GM12801 (cell line): Measurements from ENCODE around the gene ARHGAP23.

Source experiments
- CTCF ChIP-seq: IDR thresholded peaks from one replicate; pipeline ENCODE4 v1.5.1; 2011; ENCODE audit warnings: control low read depth; ENCODE audit not compliant: insufficient read length; ENCODE audit errors: extremely low read depth

The ARHGAP23 gene

DNA sequence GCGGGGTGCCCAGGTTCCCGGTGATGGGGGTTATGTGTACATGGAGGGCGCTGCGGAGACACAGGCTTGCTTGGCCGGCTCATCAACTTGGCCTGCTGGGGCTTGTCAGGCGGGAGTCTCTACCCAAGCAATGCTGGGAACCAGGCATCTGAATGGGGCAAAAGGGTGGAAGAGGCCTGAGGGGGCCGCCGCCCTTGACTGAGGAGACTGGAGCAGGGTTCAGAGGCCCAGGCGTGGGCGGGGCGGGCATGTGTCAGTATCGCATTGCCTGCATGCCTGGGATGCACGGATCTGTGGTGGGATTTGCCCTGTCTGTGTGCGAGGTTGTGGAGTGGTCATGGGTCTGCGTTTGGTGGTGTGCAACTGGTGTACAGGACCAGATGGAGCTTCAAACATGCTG is 21.1 kb downstream of the ARHGAP23 start:
- TF ChIP-seq CTCF: no peak

DNA sequence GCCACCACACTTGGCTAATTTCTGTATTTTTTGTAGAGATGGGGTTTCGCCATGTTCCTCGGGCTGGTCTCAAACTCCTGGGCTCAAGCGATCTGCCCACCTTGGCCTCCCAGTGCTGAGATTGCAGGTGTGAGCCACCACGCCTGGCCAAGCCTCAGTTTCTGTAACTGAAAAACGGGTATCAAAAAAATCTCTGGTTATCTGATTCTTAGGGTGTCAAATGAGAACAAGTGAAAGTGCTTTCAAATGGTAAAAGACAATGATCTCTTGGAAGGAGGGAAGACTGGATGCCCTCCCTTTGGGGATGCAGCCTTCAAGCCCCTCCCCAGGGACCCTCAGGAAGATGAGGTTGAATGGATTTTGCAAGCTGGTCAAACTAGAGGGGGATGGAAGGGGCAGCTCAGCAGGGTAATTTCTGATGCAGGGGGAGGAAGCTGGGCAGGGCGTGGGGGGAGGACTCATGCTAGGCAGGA is 22.3 kb downstream of the ARHGAP23 start:
- TF ChIP-seq CTCF: no peak

DNA sequence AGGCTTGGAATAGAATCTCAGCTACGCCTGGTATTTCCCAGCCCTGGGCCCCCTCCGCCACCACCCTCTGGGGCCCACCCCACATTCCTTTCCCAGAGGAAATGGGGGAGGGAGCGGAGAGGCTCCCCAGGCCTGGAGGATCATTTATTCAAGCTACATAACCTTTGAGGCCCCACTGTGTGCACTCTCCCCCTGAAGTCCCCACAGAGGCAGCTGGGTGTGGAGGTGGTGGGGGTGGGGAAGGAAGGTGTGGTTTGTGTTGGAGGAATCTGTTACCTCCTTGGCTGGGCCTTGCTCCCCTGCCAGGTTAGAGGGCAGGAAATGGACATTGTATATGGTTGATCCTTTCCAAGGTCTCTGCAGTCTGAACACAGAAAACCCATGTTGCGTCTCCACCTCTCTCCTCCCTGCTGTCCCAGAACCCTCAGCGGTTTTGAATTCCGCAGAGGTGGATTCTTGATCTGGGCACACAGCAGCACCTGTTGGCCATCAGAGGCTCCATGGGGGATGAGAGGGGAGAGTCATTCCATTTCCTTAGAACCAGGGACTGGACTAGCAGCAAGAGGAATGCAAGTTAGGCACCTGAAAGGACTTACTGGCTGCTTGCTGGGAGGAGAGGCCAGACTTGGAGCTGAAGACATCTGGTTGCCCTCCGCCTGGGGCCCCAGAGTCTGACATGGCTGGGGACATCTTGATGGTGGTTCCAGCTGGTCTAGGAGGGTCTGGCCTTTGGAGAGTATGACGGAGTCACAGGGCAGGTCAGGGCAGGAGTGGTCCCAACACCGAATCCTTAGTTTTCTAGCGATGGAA is 23.0 kb downstream of the ARHGAP23 start:
- no peak for TF ChIP-seq CTCF

GRCh38 chr17:38451840-38452529 is 23.7 kb downstream of the ARHGAP23 start:
- no peak for TF ChIP-seq CTCF

- no peak for TF ChIP-seq CTCF
Observed at GRCh38 chr17:38452719-38453118, 24.5 kb downstream of the ARHGAP23 start.

DNA sequence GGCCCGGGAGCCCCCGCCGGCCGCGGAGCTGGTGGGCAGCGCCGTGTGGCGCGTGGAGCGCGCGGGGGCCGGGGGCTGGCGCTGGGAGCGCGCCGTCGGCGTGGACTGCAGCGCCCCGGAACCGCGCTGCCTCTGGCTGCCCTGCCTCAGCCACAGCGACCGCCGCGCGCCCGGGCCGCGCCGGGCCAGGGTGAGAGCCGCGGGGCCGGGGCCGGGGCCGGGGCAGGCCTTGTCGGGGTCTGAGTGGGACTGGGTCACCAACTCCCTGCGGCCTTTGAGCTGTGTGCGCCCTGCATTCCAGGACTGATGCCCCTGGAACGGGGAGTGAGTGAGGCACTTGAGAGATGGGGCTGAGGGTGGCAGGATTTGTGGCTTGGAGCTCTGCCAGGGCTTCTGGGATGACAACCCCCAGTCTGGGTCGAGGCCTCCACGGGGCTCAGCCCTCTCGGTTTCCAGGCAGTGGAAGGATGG is 25.7 kb downstream of the ARHGAP23 start:
- no peak for TF ChIP-seq CTCF

DNA sequence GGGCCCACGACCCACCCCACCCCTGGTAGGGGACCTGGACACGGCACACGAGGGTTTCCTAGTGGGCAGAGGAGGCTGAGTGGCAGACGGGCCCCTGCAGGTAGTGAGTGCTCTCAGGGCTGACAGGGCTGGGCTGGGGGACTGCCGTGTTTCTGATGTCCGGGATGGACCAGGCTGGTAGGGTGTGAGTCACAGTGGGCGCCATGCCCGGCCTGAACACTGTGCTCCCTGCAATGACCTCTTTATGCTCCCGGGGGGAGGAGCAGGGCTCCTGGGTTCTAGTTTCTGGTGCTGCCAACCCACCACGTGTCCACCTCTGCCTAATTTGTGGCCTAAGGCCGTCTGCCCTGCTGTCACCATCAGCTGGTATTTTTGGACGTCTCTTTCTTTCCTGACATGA is 26.3 kb downstream of the ARHGAP23 start:
- no peak for TF ChIP-seq CTCF
